ENCODE measurements around the gene TIGD4.
"Not testable (repeated sequence)": the region's sequence is repeated elsewhere in the genome, so short reads cannot be mapped to it uniquely, and the experiment has no call there.

TIGD4 gene

DNA sequence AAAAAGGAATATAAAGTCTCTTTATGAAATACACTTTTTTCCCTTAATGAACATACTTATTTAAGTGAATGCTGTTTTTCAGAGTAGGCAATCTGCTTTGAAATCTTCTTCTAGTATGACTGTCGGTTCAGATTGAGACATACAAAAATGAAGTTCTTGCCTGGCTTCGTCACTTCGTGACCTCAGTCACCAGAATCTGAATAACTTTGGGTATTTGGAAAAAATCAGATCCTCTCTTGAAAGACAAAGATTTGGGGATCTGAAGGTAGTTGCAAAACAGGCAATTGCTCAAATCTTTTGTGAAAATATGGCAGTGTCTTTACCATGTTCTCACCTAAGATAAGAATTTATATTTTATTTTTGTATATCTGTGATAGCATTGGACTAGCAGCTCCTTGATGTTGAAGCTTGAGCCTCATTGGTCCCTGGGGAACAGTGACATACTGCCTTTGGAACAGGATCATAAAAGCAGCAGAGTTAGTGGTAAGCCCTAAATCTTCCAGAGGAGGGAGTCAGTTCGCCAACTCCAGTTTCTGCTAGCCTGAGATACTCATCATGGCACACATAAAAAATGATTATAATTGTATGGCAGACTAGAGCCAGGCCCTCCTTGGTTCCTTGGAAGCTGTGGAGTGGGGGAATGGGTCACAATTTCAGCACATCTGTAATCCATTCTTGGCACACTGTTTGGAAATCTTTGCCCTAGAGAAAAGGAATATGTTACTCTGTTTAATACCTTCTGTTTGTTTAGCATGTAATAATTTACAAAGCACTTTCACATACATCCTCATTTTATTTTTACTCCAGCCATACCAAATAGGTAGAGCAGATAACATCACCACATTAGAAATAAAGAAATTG lies 5.2 kb upstream of the TIGD4 start:
- no peaks in the 10 kb centered on the region for H3K9me3 ChIP-seq (ENCODE audit: control insufficient read depth, insufficient read depth, low read length)
- no peaks in the 10 kb centered on the region for H3K4me1 ChIP-seq (ENCODE audit: control insufficient read depth, insufficient read depth, low read length)
- H3K27me3 ChIP-seq (ENCODE audit: control insufficient read depth, insufficient read depth, low read length), result no peaks in the 10 kb centered on the region
- no peak for DNase-seq (ENCODE audit: low read depth, low spot score)
- H3K4me3 ChIP-seq (ENCODE audit: low read length), result no peak overlapping the region
- no peaks in the 10 kb centered on the region for H3K36me3 ChIP-seq (ENCODE audit: control insufficient read depth, insufficient read depth, low read length)
- H3K27ac ChIP-seq (ENCODE audit: low read length), result no peak overlapping the region
- no CpG with 5 or more reads among the region's 4 CpGs for whole genome bisulfite sequencing (ENCODE audit: insufficient coverage, insufficient read length)

GRCh38 chr4:152780267-152780778 lies 793 bp upstream of the TIGD4 start:
- no peaks in the 10 kb centered on the region for H3K36me3 ChIP-seq (ENCODE audit: control insufficient read depth, insufficient read depth, low read length)
- H3K4me3 ChIP-seq (ENCODE audit: low read length), result peak overlapping the region; percentile 95; the same call in 1 of the 2 replicates
- no peak for DNase-seq (ENCODE audit: low read depth, low spot score)
- no peak overlapping the region for H3K27ac ChIP-seq (ENCODE audit: low read length)
- H3K27me3 ChIP-seq (ENCODE audit: control insufficient read depth, insufficient read depth, low read length), result no peaks in the 10 kb centered on the region
- no CpG with 5 or more reads among the region's 14 CpGs for WGBS (ENCODE audit: insufficient coverage, insufficient read length)
- H3K4me1 ChIP-seq (ENCODE audit: control insufficient read depth, insufficient read depth, low read length), result no peaks in the 10 kb centered on the region
- H3K9me3 ChIP-seq (ENCODE audit: control insufficient read depth, insufficient read depth, low read length), result no peaks in the 10 kb centered on the region

- Histone ChIP-seq H3K27me3 (ENCODE audit: control insufficient read depth, insufficient read depth, low read length) (no peaks in the 10 kb centered on the region), H3K36me3 (ENCODE audit: control insufficient read depth, insufficient read depth, low read length) (no peaks in the 10 kb centered on the region), H3K4me3 (ENCODE audit: low read length) (peak overlapping the region; percentile 95), H3K9me3 (ENCODE audit: control insufficient read depth, insufficient read depth, low read length) (no peaks in the 10 kb centered on the region), H3K4me1 (ENCODE audit: control insufficient read depth, insufficient read depth, low read length) (no peaks in the 10 kb centered on the region), H3K27ac (ENCODE audit: low read length) (no peak overlapping the region)
- WGBS (ENCODE audit: insufficient coverage, insufficient read length), result no CpG with 5 or more reads among the region's 30 CpGs
- no peak for DNase-seq (ENCODE audit: low read depth, low spot score)
These were observed 646 bp downstream of the TIGD4 start for GRCh38 chr4:152778656-152779512.

GRCh38 chr4:152777488-152777887 lies 2.0 kb downstream of the TIGD4 start:
- H3K4me3 ChIP-seq (ENCODE audit: low read length), result no peak overlapping the region
- H3K4me1 ChIP-seq (ENCODE audit: control insufficient read depth, insufficient read depth, low read length), result no peaks in the 10 kb centered on the region
- WGBS (ENCODE audit: insufficient coverage, insufficient read length), result no CpG with 5 or more reads among the region's 1 CpG
- H3K27ac ChIP-seq (ENCODE audit: low read length), result no peak overlapping the region
- no peaks in the 10 kb centered on the region for H3K27me3 ChIP-seq (ENCODE audit: control insufficient read depth, insufficient read depth, low read length)
- H3K9me3 ChIP-seq (ENCODE audit: control insufficient read depth, insufficient read depth, low read length), result no peaks in the 10 kb centered on the region
- no peak for DNase-seq (ENCODE audit: low read depth, low spot score)
- H3K36me3 ChIP-seq (ENCODE audit: control insufficient read depth, insufficient read depth, low read length), result no peaks in the 10 kb centered on the region

GRCh38 chr4:152776352-152776751 lies 3.2 kb downstream of the TIGD4 start:
- no peaks in the 10 kb centered on the region for H3K27me3 ChIP-seq (ENCODE audit: control insufficient read depth, insufficient read depth, low read length)
- no peak overlapping the region for H3K4me3 ChIP-seq (ENCODE audit: low read length)
- no peaks in the 10 kb centered on the region for H3K9me3 ChIP-seq (ENCODE audit: control insufficient read depth, insufficient read depth, low read length)
- H3K27ac ChIP-seq (ENCODE audit: low read length), result no peak overlapping the region
- DNase-seq (ENCODE audit: low read depth, low spot score), result no peak
- H3K36me3 ChIP-seq (ENCODE audit: control insufficient read depth, insufficient read depth, low read length), result no peaks in the 10 kb centered on the region
- H3K4me1 ChIP-seq (ENCODE audit: control insufficient read depth, insufficient read depth, low read length), result no peaks in the 10 kb centered on the region

DNA sequence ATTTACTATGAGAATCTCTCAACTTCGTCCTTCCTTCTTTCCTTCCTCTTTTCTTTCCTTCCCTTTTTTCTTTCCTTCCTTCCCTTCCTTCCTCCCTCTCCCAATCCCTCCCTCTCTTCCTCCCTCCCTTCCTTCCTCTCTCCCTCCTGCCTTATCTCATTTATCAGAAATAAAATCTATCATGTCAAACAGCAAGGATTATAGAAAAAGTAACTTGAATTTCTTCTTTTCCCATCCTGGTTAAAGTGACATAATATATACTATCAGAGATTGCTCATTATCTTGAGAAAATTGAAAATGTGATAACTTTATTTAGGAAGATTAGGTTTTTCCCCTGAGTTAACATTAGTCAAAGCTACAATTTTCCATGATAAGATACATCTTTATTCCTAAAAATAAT lies 5.6 kb downstream of the TIGD4 start:
- Histone ChIP-seq H3K27ac (ENCODE audit: low read length) (no peak overlapping the region), H3K4me1 (ENCODE audit: control insufficient read depth, insufficient read depth, low read length) (no peaks in the 10 kb centered on the region), H3K27me3 (ENCODE audit: control insufficient read depth, insufficient read depth, low read length) (no peaks in the 10 kb centered on the region), H3K4me3 (ENCODE audit: low read length) (no peak overlapping the region), H3K9me3 (ENCODE audit: control insufficient read depth, insufficient read depth, low read length) (no peaks in the 10 kb centered on the region), H3K36me3 (ENCODE audit: control insufficient read depth, insufficient read depth, low read length) (no peaks in the 10 kb centered on the region)
- DNase-seq (ENCODE audit: low read depth, low spot score), result no peak
- WGBS (ENCODE audit: insufficient coverage, insufficient read length), result 100% methylated on average over 1 of the region's 1 CpG

GRCh38 chr4:152773339-152773738 lies 6.2 kb downstream of the TIGD4 start:
- no peaks in the 10 kb centered on the region for H3K27me3 ChIP-seq (ENCODE audit: control insufficient read depth, insufficient read depth, low read length)
- H3K4me1 ChIP-seq (ENCODE audit: control insufficient read depth, insufficient read depth, low read length), result no peaks in the 10 kb centered on the region
- no peak overlapping the region for H3K4me3 ChIP-seq (ENCODE audit: low read length)
- WGBS (ENCODE audit: insufficient coverage, insufficient read length), result no CpG with 5 or more reads among the region's 2 CpGs
- no peaks in the 10 kb centered on the region for H3K36me3 ChIP-seq (ENCODE audit: control insufficient read depth, insufficient read depth, low read length)
- no peaks in the 10 kb centered on the region for H3K9me3 ChIP-seq (ENCODE audit: control insufficient read depth, insufficient read depth, low read length)
- no peak overlapping the region for H3K27ac ChIP-seq (ENCODE audit: low read length)
- DNase-seq (ENCODE audit: low read depth, low spot score), result no peak

DNA sequence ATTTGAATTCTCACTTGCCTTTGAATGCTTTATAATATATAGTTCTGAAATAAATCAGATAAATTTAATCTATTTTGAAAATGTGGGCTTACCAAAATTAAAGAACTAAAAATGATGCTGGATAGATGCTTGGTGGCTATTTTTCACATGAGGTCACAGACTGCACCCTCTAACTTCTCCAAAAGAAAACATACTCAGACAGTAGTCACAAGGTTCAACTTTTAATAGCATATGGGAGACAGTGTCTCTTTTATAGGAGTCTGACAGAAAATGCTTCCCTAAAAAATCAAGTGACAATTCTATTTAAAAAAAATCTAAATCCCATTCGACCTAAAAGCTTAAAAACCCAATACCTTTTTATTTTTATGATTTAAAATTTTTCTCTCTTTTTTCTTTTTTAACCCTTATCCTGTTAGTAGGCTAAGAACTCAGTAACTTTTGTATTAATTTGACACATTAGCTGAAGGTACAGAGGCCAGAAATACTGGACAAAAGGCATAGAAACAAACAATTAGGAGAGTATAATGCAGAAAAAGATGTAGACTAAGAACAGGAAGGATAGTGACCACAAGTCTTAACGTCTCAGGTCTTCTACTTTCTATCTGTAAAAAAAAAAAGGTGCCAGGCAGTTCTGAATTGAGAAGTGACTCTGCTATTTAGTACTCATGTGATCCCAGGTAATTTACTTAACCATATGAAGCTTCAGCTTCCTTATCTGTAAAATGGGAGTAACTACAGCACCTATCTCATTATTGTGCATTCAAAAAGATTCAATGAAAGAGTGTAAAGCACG lies 7.6 kb downstream of the TIGD4 start:
- no peak overlapping the region for H3K27ac ChIP-seq (ENCODE audit: low read length)
- WGBS (ENCODE audit: insufficient coverage, insufficient read length), result 100% methylated on average over 1 of the region's 3 CpGs
- no peaks in the 10 kb centered on the region for H3K9me3 ChIP-seq (ENCODE audit: control insufficient read depth, insufficient read depth, low read length)
- no peak overlapping the region for H3K4me3 ChIP-seq (ENCODE audit: low read length)
- no peaks in the 10 kb centered on the region for H3K27me3 ChIP-seq (ENCODE audit: control insufficient read depth, insufficient read depth, low read length)
- no peak for DNase-seq (ENCODE audit: low read depth, low spot score)
- no peaks in the 10 kb centered on the region for H3K4me1 ChIP-seq (ENCODE audit: control insufficient read depth, insufficient read depth, low read length)
- H3K36me3 ChIP-seq (ENCODE audit: control insufficient read depth, insufficient read depth, low read length), result no peaks in the 10 kb centered on the region

GRCh38 chr4:152765069-152765737 lies 14.3 kb downstream of the TIGD4 start:
- not testable (repeated sequence) for H3K4me3 ChIP-seq (ENCODE audit: low read length); H3K27me3 ChIP-seq (ENCODE audit: control insufficient read depth, insufficient read depth, low read length); H3K4me1 ChIP-seq (ENCODE audit: control insufficient read depth, insufficient read depth, low read length); H3K9me3 ChIP-seq (ENCODE audit: control insufficient read depth, insufficient read depth, low read length); DNase-seq (ENCODE audit: low read depth, low spot score); H3K36me3 ChIP-seq (ENCODE audit: control insufficient read depth, insufficient read depth, low read length); H3K27ac ChIP-seq (ENCODE audit: low read length)
- WGBS (ENCODE audit: insufficient coverage, insufficient read length), result no CpG with 5 or more reads among the region's 54 CpGs

- Histone ChIP-seq H3K4me3 (ENCODE audit: low read length) (no peak overlapping the region), H3K9me3 (ENCODE audit: control insufficient read depth, insufficient read depth, low read length) (no peaks in the 10 kb centered on the region), H3K4me1 (ENCODE audit: control insufficient read depth, insufficient read depth, low read length) (no peaks in the 10 kb centered on the region), H3K36me3 (ENCODE audit: control insufficient read depth, insufficient read depth, low read length) (no peaks in the 10 kb centered on the region), H3K27ac (ENCODE audit: low read length) (no peak overlapping the region), H3K27me3 (ENCODE audit: control insufficient read depth, insufficient read depth, low read length) (no peaks in the 10 kb centered on the region)
- WGBS (ENCODE audit: insufficient coverage, insufficient read length), result no CpG with 5 or more reads among the region's 1 CpG
- no peak for DNase-seq (ENCODE audit: low read depth, low spot score)
These were observed 15.7 kb downstream of the TIGD4 start for GRCh38 chr4:152763796-152764195.
